HG03066 (cell line): ENCODE data around the gene UBQLN3.

Experiments
- ATAC-seq: cut with Tn5 transposase; IDR thresholded peaks from one replicate; pipeline ENCODE4 v1.9.1; 2021; ENCODE audit warnings: low read depth; ENCODE audit not compliant: unreplicated experiment

UBQLN3 gene

GRCh38 chr11:5507177-5507932, 2.4 kb downstream of the UBQLN3 start:
- no peak for ATAC-seq

GRCh38 chr11:5505363-5506048, 4.3 kb downstream of the UBQLN3 start:
- ATAC-seq: no peak

GRCh38 chr11:5504403-5504921, 5.3 kb downstream of the UBQLN3 start:
- no peak for ATAC-seq

GRCh38 chr11:5500393-5500801, 9.4 kb downstream of the UBQLN3 start:
- ATAC-seq: no peak

- ATAC-seq: no peak
Observed at GRCh38 chr11:5499671-5500070, 10.1 kb downstream of the UBQLN3 start.

- ATAC-seq: no peak
Observed at GRCh38 chr11:5489576-5490357, 20.0 kb downstream of the UBQLN3 start.

GRCh38 chr11:5488798-5489399, 20.9 kb downstream of the UBQLN3 start:
- ATAC-seq: no peak

GRCh38 chr11:5488385-5488784, 21.4 kb downstream of the UBQLN3 start, which contains the start of gene OR52D1:
Gene OR52D1, plus strand, starts transcription at chr11:5488685. Its CDS starts 22 bp downstream, at chr11:5488707.
- ATAC-seq: no peak

- no peak for ATAC-seq
Observed at GRCh38 chr11:5486421-5486820, 23.3 kb downstream of the UBQLN3 start.

- ATAC-seq: no peak
Observed at GRCh38 chr11:5486003-5486402, 23.8 kb downstream of the UBQLN3 start.

GRCh38 chr11:5476186-5476819, 33.5 kb downstream of the UBQLN3 start:
- no peak for ATAC-seq

GRCh38 chr11:5473921-5474320, 35.8 kb downstream of the UBQLN3 start:
- no peak for ATAC-seq

GRCh38 chr11:5467527-5467926, 42.2 kb downstream of the UBQLN3 start:
- no peak for ATAC-seq

GRCh38 chr11:5460983-5461621, 48.7 kb downstream of the UBQLN3 start:
- no peak for ATAC-seq
